Measurements from ENCODE around the gene IFNA7. TPM values are rescaled to one million over a fixed set of nuclear protein-coding genes. Genes with fewer than 3 reads are reported as not detected.

Gene IFNA7
- total RNA-seq, 1 donor: not detected

Other genes starting within 250 kb of the IFNA7 start
- 25.4 TPM for gene HACD4, start 170.6 kb downstream of the IFNA7 start, total RNA-seq
- gene IFNB1, start 124.3 kb downstream of the IFNA7 start, total RNA-seq: 7.8 TPM
- gene IFNW1, start 60.4 kb downstream of the IFNA7 start, total RNA-seq: 0.10 TPM
- gene IFNA21, start 35.5 kb downstream of the IFNA7 start, total RNA-seq: not detected
- gene IFNA4, start 14.6 kb downstream of the IFNA7 start, total RNA-seq: not detected
- gene IFNA10, start 4.9 kb upstream of the IFNA7 start, total RNA-seq: not detected
- not detected for gene IFNA16, start 15.1 kb upstream of the IFNA7 start, total RNA-seq
- gene IFNA17, start 26.0 kb upstream of the IFNA7 start, total RNA-seq: not detected
- gene IFNA14, start 37.8 kb upstream of the IFNA7 start, total RNA-seq: not detected
- gene IFNA5, start 103.1 kb upstream of the IFNA7 start, total RNA-seq: 0.10 TPM
- 22.0 TPM for gene KLHL9, start 133.2 kb upstream of the IFNA7 start, total RNA-seq
- 0.10 TPM for gene IFNA6, start 148.7 kb upstream of the IFNA7 start, total RNA-seq
- not detected for gene IFNA13, start 165.9 kb upstream of the IFNA7 start, total RNA-seq
- 0.21 TPM for gene IFNA2, start 183.2 kb upstream of the IFNA7 start, total RNA-seq
- gene IFNA8, start 206.9 kb upstream of the IFNA7 start, total RNA-seq: not detected
- gene IFNA1, start 238.2 kb upstream of the IFNA7 start, total RNA-seq: not detected